Astrocyte (in vitro differentiated cells and primary cell): ENCODE results near the gene CDH19.

ENCODE experiments used
- EZH2 ChIP-seq: IDR thresholded peaks from 2 replicates; pipeline ENCODE4 v1.6.1; 2012; ENCODE audit warnings: mild to moderate bottlenecking, low read length, inconsistent platforms; ENCODE audit not compliant: insufficient read depth
- TF ChIP-seq, protein P1 (sequence below): IDR thresholded peaks from 2 replicates; pipeline ENCODE4 v1.5.1; 2011; ENCODE audit warnings: low read depth, mild to moderate bottlenecking, inconsistent platforms, low read length, moderate library complexity; ENCODE audit not compliant: insufficient read depth

DNA sequence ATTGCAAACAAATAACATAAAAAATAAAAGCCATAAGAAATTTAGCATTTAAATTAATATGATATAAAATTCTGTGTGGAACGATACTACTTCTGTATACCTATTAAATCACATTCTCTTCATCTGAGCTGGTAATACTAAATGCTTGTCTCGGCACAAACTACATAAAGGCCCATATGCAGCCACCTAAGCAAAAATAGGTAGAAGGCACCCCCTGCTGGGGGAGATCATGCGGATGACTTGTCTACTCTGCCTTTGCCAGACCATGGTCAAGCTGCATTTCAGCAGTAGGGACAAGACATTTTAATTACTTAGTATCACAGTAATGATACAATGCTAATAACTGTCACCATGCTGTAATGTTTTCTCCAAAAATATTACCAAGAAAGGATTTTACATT, 108.0 kb downstream of the CDH19 start:
- TF ChIP-seq, protein P1, sequence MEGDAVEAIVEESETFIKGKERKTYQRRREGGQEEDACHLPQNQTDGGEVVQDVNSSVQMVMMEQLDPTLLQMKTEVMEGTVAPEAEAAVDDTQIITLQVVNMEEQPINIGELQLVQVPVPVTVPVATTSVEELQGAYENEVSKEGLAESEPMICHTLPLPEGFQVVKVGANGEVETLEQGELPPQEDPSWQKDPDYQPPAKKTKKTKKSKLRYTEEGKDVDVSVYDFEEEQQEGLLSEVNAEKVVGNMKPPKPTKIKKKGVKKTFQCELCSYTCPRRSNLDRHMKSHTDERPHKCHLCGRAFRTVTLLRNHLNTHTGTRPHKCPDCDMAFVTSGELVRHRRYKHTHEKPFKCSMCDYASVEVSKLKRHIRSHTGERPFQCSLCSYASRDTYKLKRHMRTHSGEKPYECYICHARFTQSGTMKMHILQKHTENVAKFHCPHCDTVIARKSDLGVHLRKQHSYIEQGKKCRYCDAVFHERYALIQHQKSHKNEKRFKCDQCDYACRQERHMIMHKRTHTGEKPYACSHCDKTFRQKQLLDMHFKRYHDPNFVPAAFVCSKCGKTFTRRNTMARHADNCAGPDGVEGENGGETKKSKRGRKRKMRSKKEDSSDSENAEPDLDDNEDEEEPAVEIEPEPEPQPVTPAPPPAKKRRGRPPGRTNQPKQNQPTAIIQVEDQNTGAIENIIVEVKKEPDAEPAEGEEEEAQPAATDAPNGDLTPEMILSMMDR, result peak; percentile 51
- TF ChIP-seq EZH2, result no peak
